HepG2 (cell line): ENCODE measurements around the gene DIP2C. TPM values are rescaled to one million over a fixed set of nuclear protein-coding genes. Genes with fewer than 3 reads are reported as not detected.
A peak's percentile ranks its signal among the peaks of the same experiment; 100 is the strongest.

Experiments used
- DR1 ChIP-seq: sonication (generic); formaldehyde crosslinking; IDR thresholded peaks from 2 replicates; pipeline ENCODE4 v1.8.0; 2021; ENCODE audit warnings: mild to moderate bottlenecking, missing genetic modification reagents, inconsistent platforms
- EP300 ChIP-seq, 3 experiments: sonication (generic) in 1 of 3; formaldehyde crosslinking in 1 of 3; IDR thresholded peaks; 2 replicates each; pipeline versions ENCODE4 v1.5.1 to v1.6.1; 2011 to 2020; ENCODE audit warnings: low read depth in 2 of 3, low read length in 2 of 3, borderline replicate concordance in 1 of 3, improper control_type of control experiment in 1 of 3, mild to moderate bottlenecking in 1 of 3, missing genetic modification reagents in 1 of 3, moderate library complexity in 1 of 3
- MTF1 ChIP-seq: sonication (generic); formaldehyde crosslinking; IDR thresholded peaks from 2 replicates; pipeline ENCODE4 v1.5.0; 2020; ENCODE audit warnings: missing genetic modification reagents
- RFXAP ChIP-seq: sonication (generic); formaldehyde crosslinking; IDR thresholded peaks from 2 replicates; pipeline ENCODE4 v1.4.0; 2020; ENCODE audit warnings: missing genetic modification reagents, borderline replicate concordance
- SMAD1 ChIP-seq: sonication (generic); formaldehyde crosslinking; IDR thresholded peaks from 2 replicates; pipeline ENCODE4 v1.4.0; 2020; ENCODE audit warnings: missing genetic modification reagents, low read depth, mild to moderate bottlenecking, borderline replicate concordance
- YEATS4 ChIP-seq: sonication (generic); formaldehyde crosslinking; IDR thresholded peaks from 2 replicates; pipeline ENCODE4 v1.4.0; 2020; ENCODE audit warnings: missing genetic modification reagents, borderline replicate concordance
- ZFP36L2 ChIP-seq: sonication (generic); formaldehyde crosslinking; IDR thresholded peaks from 2 replicates; pipeline ENCODE4 v1.4.0; 2020; ENCODE audit warnings: missing genetic modification reagents
- ZNF577 ChIP-seq: sonication (generic); formaldehyde crosslinking; IDR thresholded peaks from 2 replicates; pipeline ENCODE4 v1.4.0; 2020; ENCODE audit warnings: mild to moderate bottlenecking, low read depth, missing genetic modification reagents, borderline replicate concordance
- ZNF703 ChIP-seq: sonication (generic); formaldehyde crosslinking; IDR thresholded peaks from 2 replicates; pipeline ENCODE4 v1.5.1; 2020; ENCODE audit warnings: missing genetic modification reagents, mild to moderate bottlenecking, moderate library complexity, borderline replicate concordance
- ZNF749 ChIP-seq: sonication (generic); formaldehyde crosslinking; IDR thresholded peaks from 2 replicates; pipeline ENCODE4 v1.8.0; 2022; ENCODE audit warnings: mild to moderate bottlenecking, missing genetic modification reagents, moderate library complexity, borderline replicate concordance
- polyA plus RNA-seq, 8 experiments: library from polyadenylated mRNA; depleted of rRNA in 3 of 8; stranded (reverse) in 7 of 8; unstranded in 1 of 8; fragments of >200 nt; fragmentation: Illumina TruSeq in 4 of 8; extraction: Trizol in 4 of 8; gene quantifications; 2 replicates each; pipeline versions ENCODE4 v1.2.1 to v1.2.3, GENCODE V29; 2011 to 2016; ENCODE audit warnings: low read depth in 4 of 8, missing spikeins in 1 of 8, mixed read lengths in 1 of 8; ENCODE audit not compliant: insufficient read depth in 1 of 8
- total RNA-seq, 5 experiments: library from RNA; depleted of rRNA; stranded (reverse); fragments of >200 nt; fragmentation: Illumina TruSeq; extraction: Trizol; gene quantifications; 2 replicates each; pipeline ENCODE4 v1.2.3, GENCODE V29; 2016; ENCODE audit warnings: low read depth in 1 of 5
- TF ChIP-seq, protein P1 (sequence below): sonication (generic); formaldehyde crosslinking; IDR thresholded peaks from 2 replicates; pipeline ENCODE4 v1.4.0; 2020; ENCODE audit warnings: mild to moderate bottlenecking, missing genetic modification reagents
- TF ChIP-seq, protein P2 (sequence below): sonication (generic); formaldehyde crosslinking; IDR thresholded peaks from 2 replicates; pipeline ENCODE4 v1.4.0; 2020; ENCODE audit warnings: missing genetic modification reagents, mild to moderate bottlenecking, borderline replicate concordance
- TF ChIP-seq, protein P3 (sequence below): sonication (generic); formaldehyde crosslinking; IDR thresholded peaks from 2 replicates; pipeline ENCODE4 v1.8.1; 2022; ENCODE audit warnings: low read depth, mild to moderate bottlenecking, missing genetic modification reagents
- TF ChIP-seq, protein P4 (sequence below): sonication (generic); formaldehyde crosslinking; IDR thresholded peaks from 2 replicates; pipeline ENCODE4 v1.4.0; 2020; ENCODE audit warnings: missing genetic modification reagents

The DIP2C gene
- total and polyA plus RNA-seq, 2 of the 13 experiments (the other 11 are each of a cell fraction or from before 2014, with no cell fraction given), result 2.2 to 2.7 TPM

DNA sequence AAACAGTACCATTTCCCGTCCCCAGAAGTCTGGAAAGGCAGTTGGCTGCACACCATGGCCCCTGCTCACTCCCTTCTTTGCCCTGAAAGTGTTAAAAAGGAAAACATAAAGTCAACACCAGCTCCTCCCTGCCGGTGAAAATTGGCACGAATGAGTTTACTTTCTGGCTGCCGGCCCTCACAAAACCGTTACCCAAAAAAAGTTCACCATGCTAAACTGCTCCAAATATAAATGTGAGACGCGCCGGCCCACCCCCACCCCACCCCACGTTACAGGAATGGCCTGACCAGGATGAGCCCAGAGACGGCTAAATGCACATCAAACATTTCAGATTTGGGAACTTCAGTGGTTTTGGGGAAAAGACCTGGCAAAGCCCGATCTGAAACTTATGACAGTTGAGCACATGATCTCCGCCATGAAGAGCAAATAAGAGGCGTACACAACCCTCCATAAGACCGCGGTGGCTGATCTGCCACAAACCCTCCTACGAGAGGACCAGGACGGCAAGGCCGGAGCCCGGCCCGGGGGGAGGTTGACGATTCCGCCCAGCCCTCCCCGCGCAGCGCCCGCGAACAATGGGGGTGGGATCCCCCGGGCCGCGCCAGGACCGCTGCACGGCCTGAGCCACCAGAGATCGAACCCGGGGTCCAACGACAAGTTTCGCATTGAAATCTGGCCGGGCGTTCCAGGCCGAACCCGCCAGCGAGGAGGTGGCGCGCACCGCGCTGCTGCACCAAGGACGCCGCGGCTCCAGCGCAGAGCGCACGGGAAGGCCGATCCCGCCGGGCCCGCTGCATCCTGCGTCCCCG is 952 bp downstream of the DIP2C start (continued):
- TF ChIP-seq, protein P1, sequence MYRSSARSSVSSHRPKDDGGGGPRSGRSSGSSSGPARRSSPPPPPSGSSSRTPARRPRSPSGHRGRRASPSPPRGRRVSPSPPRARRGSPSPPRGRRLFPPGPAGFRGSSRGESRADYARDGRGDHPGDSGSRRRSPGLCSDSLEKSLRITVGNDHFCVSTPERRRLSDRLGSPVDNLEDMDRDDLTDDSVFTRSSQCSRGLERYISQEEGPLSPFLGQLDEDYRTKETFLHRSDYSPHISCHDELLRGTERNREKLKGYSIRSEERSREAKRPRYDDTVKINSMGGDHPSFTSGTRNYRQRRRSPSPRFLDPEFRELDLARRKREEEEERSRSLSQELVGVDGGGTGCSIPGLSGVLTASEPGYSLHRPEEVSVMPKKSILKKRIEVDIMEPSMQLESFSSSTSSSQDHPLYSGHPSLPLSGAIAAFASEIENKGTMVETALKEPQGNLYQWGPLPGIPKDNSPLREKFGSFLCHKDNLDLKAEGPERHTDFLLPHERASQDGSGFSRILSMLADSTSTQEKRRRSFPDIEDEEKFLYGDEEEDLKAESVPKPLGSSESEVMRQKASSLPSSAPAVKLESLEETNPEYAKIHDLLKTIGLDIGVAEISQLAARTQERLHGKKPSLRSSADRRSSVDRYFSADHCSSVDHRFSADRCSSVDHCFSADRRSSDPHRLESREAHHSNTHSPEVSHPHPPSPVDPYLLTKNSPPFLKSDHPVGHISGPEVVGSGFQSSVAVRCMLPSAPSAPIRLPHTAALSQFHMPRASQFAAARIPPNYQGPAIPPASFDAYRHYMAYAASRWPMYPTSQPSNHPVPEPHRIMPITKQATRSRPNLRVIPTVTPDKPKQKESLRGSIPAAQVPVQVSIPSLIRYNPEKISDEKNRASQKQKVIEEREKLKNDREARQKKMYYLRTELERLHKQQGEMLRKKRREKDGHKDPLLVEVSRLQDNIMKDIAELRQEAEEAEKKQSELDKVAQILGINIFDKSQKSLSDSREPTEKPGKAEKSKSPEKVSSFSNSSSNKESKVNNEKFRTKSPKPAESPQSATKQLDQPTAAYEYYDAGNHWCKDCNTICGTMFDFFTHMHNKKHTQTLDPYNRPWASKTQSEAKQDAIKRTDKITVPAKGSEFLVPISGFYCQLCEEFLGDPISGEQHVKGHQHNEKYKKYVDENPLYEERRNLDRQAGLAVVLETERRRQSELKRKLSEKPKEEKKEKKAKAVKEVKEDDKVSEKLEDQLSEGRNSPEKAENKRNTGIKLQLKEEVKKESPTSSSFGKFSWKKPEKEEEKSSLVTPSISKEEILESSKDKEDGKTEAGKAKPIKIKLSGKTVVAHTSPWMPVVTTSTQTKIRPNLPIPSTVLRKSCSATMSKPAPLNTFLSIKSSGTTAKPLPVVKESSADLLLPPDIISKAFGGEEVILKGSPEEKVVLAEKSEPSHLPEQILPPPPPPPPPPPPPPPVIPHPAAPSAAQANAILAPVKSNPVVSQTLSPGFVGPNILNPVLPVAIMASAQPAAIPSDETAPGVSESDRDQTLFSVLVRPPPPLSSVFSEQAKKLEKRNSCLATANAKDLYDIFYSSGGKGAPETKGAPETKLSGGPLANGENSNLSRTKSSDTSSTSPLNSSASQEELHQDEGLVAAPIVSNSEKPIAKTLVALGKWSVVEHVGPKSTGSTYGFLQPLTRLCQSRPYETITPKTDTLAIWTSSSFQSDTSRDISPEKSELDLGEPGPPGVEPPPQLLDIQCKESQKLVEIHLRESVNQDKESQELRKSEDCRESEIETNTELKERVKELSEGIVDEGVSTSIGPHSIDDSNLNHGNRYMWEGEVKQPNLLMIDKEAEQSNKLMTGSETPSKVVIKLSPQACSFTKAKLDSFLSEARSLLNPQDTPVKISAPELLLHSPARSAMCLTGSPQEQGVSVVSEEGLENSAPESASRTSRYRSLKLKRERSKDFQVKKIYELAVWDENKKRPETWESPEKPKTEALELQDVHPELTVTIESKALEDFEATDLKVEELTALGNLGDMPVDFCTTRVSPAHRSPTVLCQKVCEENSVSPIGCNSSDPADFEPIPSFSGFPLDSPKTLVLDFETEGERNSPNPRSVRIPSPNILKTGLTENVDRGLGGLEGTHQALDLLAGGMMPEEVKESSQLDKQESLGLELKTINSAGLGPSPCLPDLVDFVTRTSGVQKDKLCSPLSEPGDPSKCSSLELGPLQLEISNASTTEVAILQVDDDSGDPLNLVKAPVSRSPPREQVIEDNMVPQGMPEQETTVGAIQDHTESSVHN (CRISPR knock-in tag), result peak; percentile 30; the same call in 1 of the 2 replicates
- TF ChIP-seq, protein P2, sequence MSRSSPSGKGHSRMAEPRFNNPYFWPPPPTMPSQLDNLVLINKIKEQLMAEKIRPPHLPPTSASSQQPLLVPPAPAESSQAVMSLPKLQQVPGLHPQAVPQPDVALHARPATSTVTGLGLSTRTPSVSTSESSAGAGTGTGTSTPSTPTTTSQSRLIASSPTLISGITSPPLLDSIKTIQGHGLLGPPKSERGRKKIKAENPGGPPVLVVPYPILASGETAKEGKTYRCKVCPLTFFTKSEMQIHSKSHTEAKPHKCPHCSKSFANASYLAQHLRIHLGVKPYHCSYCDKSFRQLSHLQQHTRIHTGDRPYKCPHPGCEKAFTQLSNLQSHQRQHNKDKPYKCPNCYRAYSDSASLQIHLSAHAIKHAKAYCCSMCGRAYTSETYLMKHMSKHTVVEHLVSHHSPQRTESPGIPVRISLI, result no peak
- TF ChIP-seq ZNF577 (CRISPR knock-in tag) (no peak), ZFP36L2 (CRISPR knock-in tag) (no peak), MTF1 (CRISPR knock-in tag) (no peak), RFXAP (no peak), YEATS4 (CRISPR knock-in tag) (no peak; the same call in 1 of the 2 replicates), ZNF749 (CRISPR knock-in tag) (no peak), EP300 (IDR thresholded peaks at IDR 0.05; ENCODE audit: low read depth in 2 of 2, low read length in 2 of 2) (no peak), EP300 (CRISPR knock-in tag; IDR thresholded peaks at IDR 0.05; ENCODE audit: borderline replicate concordance) (no peak), DR1 (no peak), SMAD1 (CRISPR knock-in tag) (no peak), ZNF703 (no peak)
- TF ChIP-seq, protein P3, sequence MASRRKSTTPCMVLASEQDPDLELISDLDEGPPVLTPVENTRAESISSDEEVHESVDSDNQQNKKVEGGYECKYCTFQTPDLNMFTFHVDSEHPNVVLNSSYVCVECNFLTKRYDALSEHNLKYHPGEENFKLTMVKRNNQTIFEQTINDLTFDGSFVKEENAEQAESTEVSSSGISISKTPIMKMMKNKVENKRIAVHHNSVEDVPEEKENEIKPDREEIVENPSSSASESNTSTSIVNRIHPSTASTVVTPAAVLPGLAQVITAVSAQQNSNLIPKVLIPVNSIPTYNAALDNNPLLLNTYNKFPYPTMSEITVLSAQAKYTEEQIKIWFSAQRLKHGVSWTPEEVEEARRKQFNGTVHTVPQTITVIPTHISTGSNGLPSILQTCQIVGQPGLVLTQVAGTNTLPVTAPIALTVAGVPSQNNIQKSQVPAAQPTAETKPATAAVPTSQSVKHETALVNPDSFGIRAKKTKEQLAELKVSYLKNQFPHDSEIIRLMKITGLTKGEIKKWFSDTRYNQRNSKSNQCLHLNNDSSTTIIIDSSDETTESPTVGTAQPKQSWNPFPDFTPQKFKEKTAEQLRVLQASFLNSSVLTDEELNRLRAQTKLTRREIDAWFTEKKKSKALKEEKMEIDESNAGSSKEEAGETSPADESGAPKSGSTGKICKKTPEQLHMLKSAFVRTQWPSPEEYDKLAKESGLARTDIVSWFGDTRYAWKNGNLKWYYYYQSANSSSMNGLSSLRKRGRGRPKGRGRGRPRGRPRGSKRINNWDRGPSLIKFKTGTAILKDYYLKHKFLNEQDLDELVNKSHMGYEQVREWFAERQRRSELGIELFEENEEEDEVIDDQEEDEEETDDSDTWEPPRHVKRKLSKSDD (CRISPR knock-in tag), result no peak
- TF ChIP-seq, protein P4, sequence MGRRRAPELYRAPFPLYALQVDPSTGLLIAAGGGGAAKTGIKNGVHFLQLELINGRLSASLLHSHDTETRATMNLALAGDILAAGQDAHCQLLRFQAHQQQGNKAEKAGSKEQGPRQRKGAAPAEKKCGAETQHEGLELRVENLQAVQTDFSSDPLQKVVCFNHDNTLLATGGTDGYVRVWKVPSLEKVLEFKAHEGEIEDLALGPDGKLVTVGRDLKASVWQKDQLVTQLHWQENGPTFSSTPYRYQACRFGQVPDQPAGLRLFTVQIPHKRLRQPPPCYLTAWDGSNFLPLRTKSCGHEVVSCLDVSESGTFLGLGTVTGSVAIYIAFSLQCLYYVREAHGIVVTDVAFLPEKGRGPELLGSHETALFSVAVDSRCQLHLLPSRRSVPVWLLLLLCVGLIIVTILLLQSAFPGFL, result no peak
